ENCODE data around the gene TMEM108. TPM values are rescaled to one million over a fixed set of nuclear protein-coding genes. Genes with fewer than 3 reads are reported as not detected.

Gene TMEM108
- total RNA-seq, 1 experiment from 2014 or later: not detected

- Mint-ChIP-seq H3K9me3 (ENCODE audit: unreplicated experiment) (peaks cover 7% of the 10 kb centered on the region), H3K36me3 (ENCODE audit: insufficient read depth, unreplicated experiment) (no peaks in the 10 kb centered on the region), H3K4me1 (ENCODE audit: insufficient read depth, unreplicated experiment) (no peaks in the 10 kb centered on the region), H3K27me3 (ENCODE audit: insufficient read depth, unreplicated experiment) (peaks cover 3% of the 10 kb centered on the region), H3K27ac (ENCODE audit: low read depth, unreplicated experiment) (no peak overlapping the region), H3K4me3 (ENCODE audit: unreplicated experiment) (no peak overlapping the region)
- TF ChIP-seq CTCF (IDR thresholded peaks at IDR 0.05; ENCODE audit: unreplicated experiment): no peak
- CTCF ChIA-PET: interaction anchor here (0.8 to 1.1 kb wide), 2 partner anchors 18 to 129 kb away, joined by 3 to 4 read pairs; no protein-coding TSS in a partner anchor
- POLR2A ChIA-PET: no interaction called here
- intact Hi-C loops (cut with micrococcal nuclease): no loop called here
- BruUV-seq (replicated peaks): no TSS peak
- DNase-seq (ENCODE audit: unreplicated experiment): no peak
Measured at GRCh38 chr3:133169331-133170068, 131.3 kb downstream of the TMEM108 start.

GRCh38 chr3:133171831-133172230, 133.6 kb downstream of the TMEM108 start:
- H3K9me3 Mint-ChIP-seq (ENCODE audit: unreplicated experiment): peaks cover 7% of the 10 kb centered on the region
- intact Hi-C loops (cut with micrococcal nuclease): no loop called here
- ChIA-PET CTCF (no interaction called here), POLR2A (no interaction called here)
- no peak for DNase-seq (ENCODE audit: unreplicated experiment)
- H3K27ac Mint-ChIP-seq (ENCODE audit: low read depth, unreplicated experiment): no peak overlapping the region
- no peaks in the 10 kb centered on the region for H3K4me1 Mint-ChIP-seq (ENCODE audit: insufficient read depth, unreplicated experiment)
- no peak overlapping the region for H3K4me3 Mint-ChIP-seq (ENCODE audit: unreplicated experiment)
- TF ChIP-seq CTCF (IDR thresholded peaks at IDR 0.05; ENCODE audit: unreplicated experiment): no peak
- H3K36me3 Mint-ChIP-seq (ENCODE audit: insufficient read depth, unreplicated experiment): no peaks in the 10 kb centered on the region
- H3K27me3 Mint-ChIP-seq (ENCODE audit: insufficient read depth, unreplicated experiment): no peaks in the 10 kb centered on the region
- BruUV-seq (replicated peaks): no TSS peak

GRCh38 chr3:133181392-133182150, 143.4 kb downstream of the TMEM108 start:
- Mint-ChIP-seq H3K4me1 (ENCODE audit: insufficient read depth, unreplicated experiment) (no peaks in the 10 kb centered on the region), H3K27me3 (ENCODE audit: insufficient read depth, unreplicated experiment) (peaks cover 28% of the 10 kb centered on the region), H3K27ac (ENCODE audit: low read depth, unreplicated experiment) (no peak overlapping the region), H3K9me3 (ENCODE audit: unreplicated experiment) (no peaks in the 10 kb centered on the region), H3K4me3 (ENCODE audit: unreplicated experiment) (no peak overlapping the region), H3K36me3 (ENCODE audit: insufficient read depth, unreplicated experiment) (no peaks in the 10 kb centered on the region)
- ChIA-PET POLR2A (no interaction called here), CTCF (no interaction called here)
- BruUV-seq (replicated peaks): no TSS peak
- DNase-seq (ENCODE audit: unreplicated experiment): no peak
- intact Hi-C loops (cut with micrococcal nuclease): no loop called here
- TF ChIP-seq CTCF (IDR thresholded peaks at IDR 0.05; ENCODE audit: unreplicated experiment): no peak

- BruUV-seq (replicated peaks): no TSS peak
Measured at GRCh38 chr3:133187870-133188379, 149.7 kb downstream of the TMEM108 start.

More at GRCh38 chr3:133187870-133188379, 149.7 kb downstream of the TMEM108 start:
- H3K9me3 Mint-ChIP-seq (ENCODE audit: unreplicated experiment): no peaks in the 10 kb centered on the region
- CTCF ChIA-PET: interaction anchor here (0.6 to 1.0 kb wide), 3 partner anchors 18 to 740 kb away, joined by 3 read pairs; no protein-coding TSS in a partner anchor
- H3K4me3 Mint-ChIP-seq (ENCODE audit: unreplicated experiment): no peak overlapping the region
- no peaks in the 10 kb centered on the region for H3K36me3 Mint-ChIP-seq (ENCODE audit: insufficient read depth, unreplicated experiment)
- H3K4me1 Mint-ChIP-seq (ENCODE audit: insufficient read depth, unreplicated experiment): no peaks in the 10 kb centered on the region
- no peak for TF ChIP-seq CTCF (IDR thresholded peaks at IDR 0.05; ENCODE audit: unreplicated experiment)
- POLR2A ChIA-PET: no interaction called here
- H3K27me3 Mint-ChIP-seq (ENCODE audit: insufficient read depth, unreplicated experiment): peaks cover 29% of the 10 kb centered on the region
- DNase-seq (ENCODE audit: unreplicated experiment): no peak
- intact Hi-C loops (cut with micrococcal nuclease): no loop called here
- no peak overlapping the region for H3K27ac Mint-ChIP-seq (ENCODE audit: low read depth, unreplicated experiment)
